GM12874 (cell line): ENCODE measurements around the gene RRAS2.

Experiments used
- TF ChIP-seq, protein P1 (sequence below): IDR thresholded peaks from 2 replicates; pipeline ENCODE4 v1.5.1; 2011; ENCODE audit warnings: low read depth, mild to moderate bottlenecking, control low read depth, low read length, moderate library complexity; ENCODE audit not compliant: insufficient read depth

RRAS2 gene

DNA sequence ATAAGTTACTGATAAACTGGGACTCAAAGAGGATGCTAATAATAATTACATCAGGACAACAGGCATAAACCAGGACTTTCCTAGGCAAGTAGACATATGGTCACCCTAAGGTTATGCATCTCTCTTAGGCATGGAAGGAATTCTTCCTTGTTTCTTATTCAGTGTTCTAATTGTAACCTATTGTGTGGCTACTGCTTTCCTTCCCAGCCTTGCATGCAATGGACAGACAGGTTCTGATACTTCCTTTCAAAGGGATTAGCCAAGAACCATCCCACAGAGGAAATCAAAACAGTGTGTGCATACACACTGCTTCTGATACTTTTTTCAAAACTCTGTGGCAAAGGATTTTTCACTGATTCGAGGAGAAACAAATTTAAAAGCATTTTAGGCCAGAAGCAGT lies 48.3 kb downstream of the RRAS2 start:
- TF ChIP-seq, protein P1, sequence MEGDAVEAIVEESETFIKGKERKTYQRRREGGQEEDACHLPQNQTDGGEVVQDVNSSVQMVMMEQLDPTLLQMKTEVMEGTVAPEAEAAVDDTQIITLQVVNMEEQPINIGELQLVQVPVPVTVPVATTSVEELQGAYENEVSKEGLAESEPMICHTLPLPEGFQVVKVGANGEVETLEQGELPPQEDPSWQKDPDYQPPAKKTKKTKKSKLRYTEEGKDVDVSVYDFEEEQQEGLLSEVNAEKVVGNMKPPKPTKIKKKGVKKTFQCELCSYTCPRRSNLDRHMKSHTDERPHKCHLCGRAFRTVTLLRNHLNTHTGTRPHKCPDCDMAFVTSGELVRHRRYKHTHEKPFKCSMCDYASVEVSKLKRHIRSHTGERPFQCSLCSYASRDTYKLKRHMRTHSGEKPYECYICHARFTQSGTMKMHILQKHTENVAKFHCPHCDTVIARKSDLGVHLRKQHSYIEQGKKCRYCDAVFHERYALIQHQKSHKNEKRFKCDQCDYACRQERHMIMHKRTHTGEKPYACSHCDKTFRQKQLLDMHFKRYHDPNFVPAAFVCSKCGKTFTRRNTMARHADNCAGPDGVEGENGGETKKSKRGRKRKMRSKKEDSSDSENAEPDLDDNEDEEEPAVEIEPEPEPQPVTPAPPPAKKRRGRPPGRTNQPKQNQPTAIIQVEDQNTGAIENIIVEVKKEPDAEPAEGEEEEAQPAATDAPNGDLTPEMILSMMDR: no peak

GRCh38 chr11:14309425-14310192 lies 49.4 kb downstream of the RRAS2 start:
- TF ChIP-seq, protein P1: no peak

- TF ChIP-seq, protein P1: no peak
Measured at GRCh38 chr11:14308897-14309387, 50.0 kb downstream of the RRAS2 start.

DNA sequence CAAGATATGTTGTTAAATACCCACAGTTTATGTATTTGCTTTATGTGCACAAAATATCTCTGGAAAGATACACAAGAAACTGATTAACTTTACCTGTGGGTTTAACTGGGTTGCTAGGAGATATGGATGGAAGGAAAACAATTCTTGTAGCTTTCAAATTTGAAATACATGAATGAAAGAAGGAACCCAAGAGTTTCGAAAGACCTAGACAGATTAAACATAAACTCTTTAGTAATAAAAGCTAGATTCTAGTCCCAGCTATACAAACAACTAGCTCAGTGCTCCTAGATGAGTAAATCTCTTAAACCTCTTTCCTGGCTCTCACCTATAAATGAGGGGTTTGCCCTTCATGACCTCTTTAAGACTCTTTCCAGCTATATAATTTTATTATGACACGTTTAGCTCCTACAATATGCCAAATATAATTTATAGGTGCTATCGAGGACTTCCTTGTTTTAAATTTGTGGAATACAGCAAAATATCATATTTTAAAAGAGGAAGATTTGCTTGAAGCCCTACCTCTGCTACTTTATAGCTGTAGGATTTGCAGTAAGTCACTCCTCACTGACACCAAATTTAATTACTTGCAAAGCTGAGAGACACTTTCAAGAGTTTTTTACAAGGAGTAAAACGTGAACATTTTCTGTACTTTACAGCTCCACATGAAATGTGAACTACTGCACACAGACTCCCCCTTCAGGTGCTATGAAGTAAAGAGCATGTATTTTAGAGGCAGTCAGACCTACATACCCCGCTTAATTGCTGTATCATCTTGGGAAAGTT lies 50.7 kb downstream of the RRAS2 start:
- TF ChIP-seq, protein P1: peak; percentile 58; the same call in 1 of the 2 replicates

- TF ChIP-seq, protein P1: peak; percentile 24; the same call in 1 of the 2 replicates
Measured at GRCh38 chr11:14306481-14306880, 52.5 kb downstream of the RRAS2 start.

DNA sequence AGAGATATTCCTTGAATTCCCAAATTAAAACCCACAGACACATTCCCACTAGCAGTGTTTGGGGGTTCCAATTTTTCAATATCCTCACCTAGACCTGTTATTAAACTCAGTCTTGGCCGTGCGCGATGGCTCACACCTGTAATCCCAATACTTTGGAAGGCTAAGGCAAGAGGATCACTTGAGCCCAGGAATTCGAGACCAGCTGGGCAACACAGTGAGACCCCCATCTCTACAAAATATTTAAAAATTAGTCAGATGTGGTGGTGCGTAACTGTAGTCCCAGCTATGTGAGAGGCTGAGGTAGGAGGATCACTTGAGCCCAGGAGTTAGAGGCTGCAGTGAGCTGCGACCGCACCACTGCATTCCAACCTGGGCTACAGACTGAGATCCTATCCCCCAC lies 53.3 kb downstream of the RRAS2 start:
- TF ChIP-seq, protein P1: no peak

GRCh38 chr11:14304601-14305000 lies 54.4 kb downstream of the RRAS2 start:
- TF ChIP-seq, protein P1: no peak
